Keratinocyte (primary cell): ENCODE data around the gene CA5A.

Experiments
- CTCF ChIP-seq, 3 experiments: IDR thresholded peaks in 1 of 3; conservative IDR thresholded peaks in 1 of 3; optimal IDR thresholded peaks in 1 of 3; 2 replicates in 2 of 3; 3 replicates in 1 of 3; pipeline versions ENCODE3 to v1.5.1; 2011; ENCODE audit warnings: low read length in 3 of 3, mild to moderate bottlenecking in 3 of 3, moderate library complexity in 2 of 3, control low read depth in 1 of 3, inconsistent platforms in 1 of 3; ENCODE audit not compliant: insufficient read depth in 2 of 3; ENCODE audit errors: extremely low read depth in 1 of 3
- EZH2 ChIP-seq: IDR thresholded peaks from one replicate; pipeline ENCODE4 v1.6.1; 2012; ENCODE audit warnings: inconsistent platforms, mild to moderate bottlenecking, low read length, moderate library complexity

GRCh38 chr16:87961623-87962022, 25.3 kb upstream of the CA5A start:
- TF ChIP-seq CTCF (optimal IDR thresholded peaks at IDR 0.05 in 1 of 3, IDR thresholded peaks at IDR 0.05 in 1 of 3, conservative IDR thresholded peaks at IDR 0.05 in 1 of 3; ENCODE audit: extremely low read depth in 1 of 3, insufficient read depth in 2 of 3, low read length in 3 of 3) (no peak), EZH2 (no peak)
